Sigmoid colon (tissue), 7 donors: ENCODE data around the gene CD226. TPM values are rescaled to one million over a fixed set of nuclear protein-coding genes. Genes with fewer than 3 reads are reported as not detected.

Experiments used
- DNase-seq: peaks from one replicate; pipeline ENCODE4 v3.0.0-alpha.2; 2019
- H3K27ac ChIP-seq, 4 donors: fragments of 200-600 bp; sonication (generic); one replicate each; pipeline ENCODE4 v1.5.1; 2016 to 2019; ENCODE audit warnings: mild to moderate bottlenecking in 1 of 4
- H3K27me3 ChIP-seq, 3 donors: fragments of 200-600 bp; sonication (generic); one replicate each; pipeline ENCODE4 v1.5.1; 2019; ENCODE audit warnings: mild to moderate bottlenecking in 1 of 3
- H3K36me3 ChIP-seq, 4 donors: fragments of 200-600 bp; sonication (generic); one replicate each; pipeline ENCODE4 v1.5.1; 2016 to 2019
- H3K4me1 ChIP-seq, 4 donors: fragments of 200-600 bp; sonication (generic); one replicate each; pipeline ENCODE4 v1.5.1; 2017 to 2019
- H3K4me3 ChIP-seq, 4 donors: fragments of 200-600 bp; sonication (generic); one replicate each; pipeline ENCODE4 v1.5.1; 2017 to 2019; ENCODE audit warnings: mild to moderate bottlenecking in 2 of 4, moderate library complexity in 1 of 4
- H3K9me3 ChIP-seq, 4 donors: fragments of 200-600 bp in 3 of 4; sonication (generic) in 3 of 4; one replicate each; pipeline versions ENCODE4 v1.5.1 to v1.6.1; 2013 to 2019
- EP300 ChIP-seq, 4 donors: sonication (generic); formaldehyde crosslinking; IDR thresholded peaks; one replicate each; pipeline ENCODE4 v1.6.1; 2017; ENCODE audit warnings: antibody characterized with exemption in 4 of 4
- POLR2A ChIP-seq, 2 donors: fragments of 450-650 bp; IDR thresholded peaks; one replicate each; pipeline ENCODE4 v1.6.1; 2016; ENCODE audit warnings: antibody characterized with exemption in 2 of 2, mild to moderate bottlenecking in 2 of 2, moderate library complexity in 2 of 2
- POLR2AphosphoS5 ChIP-seq, 4 donors: sonication (generic); formaldehyde crosslinking; IDR thresholded peaks; one replicate each; pipeline ENCODE4 v1.6.1; 2017; ENCODE audit warnings: antibody characterized with exemption in 4 of 4
- WGBS, 2 donors: extraction: QIAGEN DNeasy Blood & Tissue Kit; methylation state at CpG; one replicate each; pipeline ENCODE4 v1.1.7; 2013; 5-methylcytosine and 5-hydroxymethylcytosine counted together
- intact Hi-C: fragments of 100-400 bp; cut with DNase I; formaldehyde crosslinking; loops from one replicate; pipeline ENCODE4 v1.15.1; 2023
- polyA plus RNA-seq, 3 donors: library from polyadenylated mRNA; stranded (reverse); fragments of 200-250 nt; gene quantifications; one replicate each; pipeline ENCODE4 v1.2.3, GENCODE V29; 2013
- total RNA-seq, 4 donors: library from RNA; depleted of rRNA; stranded (reverse); fragments of >200 nt; gene quantifications; one replicate each; pipeline ENCODE4 v1.1.0, GENCODE V29; 2016
- TF ChIP-seq, protein P1 (sequence below), 4 experiments: fragments of 450-650 bp in 3 of 4; fragments of 200-600 bp in 1 of 4; IDR thresholded peaks; one replicate each; pipeline ENCODE4 v1.5.1; 2016 to 2019; ENCODE audit warnings: antibody characterized with exemption in 4 of 4, mild to moderate bottlenecking in 3 of 4, moderate library complexity in 2 of 4
- donor health status: healthy with polysubstance abuse.
- donor health status: Bipolar disorder and iron deficiency.
- donor health status: healthy.

The CD226 gene
- total and polyA plus RNA-seq, 7 donors, result under 0.01 to 2.4 (median 0.55) TPM

- Histone ChIP-seq H3K36me3 (no peaks in the 10 kb centered on the region), H3K27me3 (no peaks in the 10 kb centered on the region), H3K4me1 (no peaks in the 10 kb centered on the region), H3K27ac (no peak overlapping the region), H3K4me3 (no peak overlapping the region), H3K9me3 (no peaks in the 10 kb centered on the region)
- no peak for TF ChIP-seq POLR2A (IDR thresholded peaks at IDR 0.05)
- DNase-seq, result no peak
- intact Hi-C loops, result no loop called here
- 89 to 92% methylated on average over 2 of the region's 2 CpGs for WGBS, 2 donors
Measured at GRCh38 chr18:69874058-69874457, 73.6 kb downstream of the CD226 start.

- no peak for DNase-seq
- 91 to 94% methylated on average over 4 of the region's 4 CpGs for WGBS, 2 donors
- Histone ChIP-seq H3K9me3 (no peaks in the 10 kb centered on the region), H3K27ac (no peak overlapping the region), H3K4me3 (no peak overlapping the region), H3K4me1 (no peaks in the 10 kb centered on the region), H3K27me3 (no peaks in the 10 kb centered on the region), H3K36me3 (no peaks in the 10 kb centered on the region)
- intact Hi-C loops, result no loop called here
- TF ChIP-seq POLR2A (IDR thresholded peaks at IDR 0.05) (no peak), POLR2AphosphoS5 (IDR thresholded peaks at IDR 0.05) (no peak), EP300 (IDR thresholded peaks at IDR 0.05) (no peak)
- TF ChIP-seq, protein P1, sequence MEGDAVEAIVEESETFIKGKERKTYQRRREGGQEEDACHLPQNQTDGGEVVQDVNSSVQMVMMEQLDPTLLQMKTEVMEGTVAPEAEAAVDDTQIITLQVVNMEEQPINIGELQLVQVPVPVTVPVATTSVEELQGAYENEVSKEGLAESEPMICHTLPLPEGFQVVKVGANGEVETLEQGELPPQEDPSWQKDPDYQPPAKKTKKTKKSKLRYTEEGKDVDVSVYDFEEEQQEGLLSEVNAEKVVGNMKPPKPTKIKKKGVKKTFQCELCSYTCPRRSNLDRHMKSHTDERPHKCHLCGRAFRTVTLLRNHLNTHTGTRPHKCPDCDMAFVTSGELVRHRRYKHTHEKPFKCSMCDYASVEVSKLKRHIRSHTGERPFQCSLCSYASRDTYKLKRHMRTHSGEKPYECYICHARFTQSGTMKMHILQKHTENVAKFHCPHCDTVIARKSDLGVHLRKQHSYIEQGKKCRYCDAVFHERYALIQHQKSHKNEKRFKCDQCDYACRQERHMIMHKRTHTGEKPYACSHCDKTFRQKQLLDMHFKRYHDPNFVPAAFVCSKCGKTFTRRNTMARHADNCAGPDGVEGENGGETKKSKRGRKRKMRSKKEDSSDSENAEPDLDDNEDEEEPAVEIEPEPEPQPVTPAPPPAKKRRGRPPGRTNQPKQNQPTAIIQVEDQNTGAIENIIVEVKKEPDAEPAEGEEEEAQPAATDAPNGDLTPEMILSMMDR (IDR thresholded peaks at IDR 0.05), result no peak
Measured at GRCh38 chr18:69872661-69873060, 75.0 kb downstream of the CD226 start.

DNA sequence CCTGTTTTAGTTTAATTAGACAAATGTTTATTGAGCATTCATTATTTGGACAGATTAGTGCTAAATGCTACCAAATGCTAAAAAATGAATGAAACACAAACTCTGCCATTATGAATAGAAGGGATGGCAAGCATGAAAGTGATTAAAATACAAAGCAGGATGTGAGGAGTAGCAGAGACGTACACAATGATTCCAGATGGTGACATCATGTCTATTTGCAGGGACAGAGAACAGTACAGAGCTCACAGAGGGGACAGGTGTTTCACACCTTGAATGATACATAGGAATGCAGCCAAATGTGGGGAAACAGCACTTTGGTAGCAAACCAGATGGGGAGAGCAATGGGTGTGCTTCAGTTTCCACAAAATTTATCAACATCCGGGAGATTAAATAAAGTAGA, 76.3 kb downstream of the CD226 start:
- DNase-seq, result no peak
- Histone ChIP-seq H3K27me3 (no peaks in the 10 kb centered on the region), H3K9me3 (no peaks in the 10 kb centered on the region), H3K27ac (no peak overlapping the region), H3K4me3 (no peak overlapping the region), H3K36me3 (no peaks in the 10 kb centered on the region), H3K4me1 (no peaks in the 10 kb centered on the region)
- TF ChIP-seq, protein P1 (IDR thresholded peaks at IDR 0.05), result no peak
- TF ChIP-seq POLR2AphosphoS5 (IDR thresholded peaks at IDR 0.05), result no peak
- TF ChIP-seq POLR2A (IDR thresholded peaks at IDR 0.05), result no peak
- TF ChIP-seq EP300 (IDR thresholded peaks at IDR 0.05), result no peak
- intact Hi-C loops, result no loop called here
- WGBS, 2 donors, result 62 to 88% methylated on average over 2 of the region's 2 CpGs

- TF ChIP-seq, protein P1 (IDR thresholded peaks at IDR 0.05), result no peak
- TF ChIP-seq POLR2AphosphoS5 (IDR thresholded peaks at IDR 0.05) (no peak), POLR2A (IDR thresholded peaks at IDR 0.05) (no peak), EP300 (IDR thresholded peaks at IDR 0.05) (no peak)
Measured at GRCh38 chr18:69870736-69871135, 76.9 kb downstream of the CD226 start.

GRCh38 chr18:69866212-69866611, 81.5 kb downstream of the CD226 start:
- no peak overlapping the region for H3K4me3 ChIP-seq
- no peaks in the 10 kb centered on the region for H3K4me1 ChIP-seq
- no peak for DNase-seq
- no peaks in the 10 kb centered on the region for H3K27me3 ChIP-seq
- TF ChIP-seq POLR2A (IDR thresholded peaks at IDR 0.05) (no peak), EP300 (IDR thresholded peaks at IDR 0.05) (no peak), POLR2AphosphoS5 (IDR thresholded peaks at IDR 0.05) (no peak)
- TF ChIP-seq, protein P1 (IDR thresholded peaks at IDR 0.05), result no peak
- 52 to 76% methylated on average over 4 of the region's 4 CpGs for WGBS, 2 donors
- no peak overlapping the region for H3K27ac ChIP-seq
- no peaks in the 10 kb centered on the region for H3K9me3 ChIP-seq
- intact Hi-C loops, result no loop called here
- no peaks in the 10 kb centered on the region for H3K36me3 ChIP-seq

More at GRCh38 chr18:69870736-69871135, 76.9 kb downstream of the CD226 start:
- Histone ChIP-seq H3K27me3 (no peaks in the 10 kb centered on the region), H3K4me1 (no peaks in the 10 kb centered on the region), H3K27ac (no peak overlapping the region), H3K36me3 (no peaks in the 10 kb centered on the region), H3K9me3 (no peaks in the 10 kb centered on the region), H3K4me3 (no peak overlapping the region)
- intact Hi-C loops, result loop anchor here (1.0 kb wide), 1 partner anchor 10 kb away; no protein-coding TSS in a partner anchor
- WGBS, 2 donors, result 77 to 89% methylated on average over 4 of the region's 4 CpGs
- no peak for DNase-seq
